Limb (tissue), 2 donors: ENCODE data around the gene SREBF1.

Experiments used
- DNase-seq, 2 donors: peaks; one replicate each; pipeline ENCODE4 v3.0.0-alpha.2; 2016; ENCODE audit errors: extremely low spot score in 2 of 2

Gene SREBF1

DNA sequence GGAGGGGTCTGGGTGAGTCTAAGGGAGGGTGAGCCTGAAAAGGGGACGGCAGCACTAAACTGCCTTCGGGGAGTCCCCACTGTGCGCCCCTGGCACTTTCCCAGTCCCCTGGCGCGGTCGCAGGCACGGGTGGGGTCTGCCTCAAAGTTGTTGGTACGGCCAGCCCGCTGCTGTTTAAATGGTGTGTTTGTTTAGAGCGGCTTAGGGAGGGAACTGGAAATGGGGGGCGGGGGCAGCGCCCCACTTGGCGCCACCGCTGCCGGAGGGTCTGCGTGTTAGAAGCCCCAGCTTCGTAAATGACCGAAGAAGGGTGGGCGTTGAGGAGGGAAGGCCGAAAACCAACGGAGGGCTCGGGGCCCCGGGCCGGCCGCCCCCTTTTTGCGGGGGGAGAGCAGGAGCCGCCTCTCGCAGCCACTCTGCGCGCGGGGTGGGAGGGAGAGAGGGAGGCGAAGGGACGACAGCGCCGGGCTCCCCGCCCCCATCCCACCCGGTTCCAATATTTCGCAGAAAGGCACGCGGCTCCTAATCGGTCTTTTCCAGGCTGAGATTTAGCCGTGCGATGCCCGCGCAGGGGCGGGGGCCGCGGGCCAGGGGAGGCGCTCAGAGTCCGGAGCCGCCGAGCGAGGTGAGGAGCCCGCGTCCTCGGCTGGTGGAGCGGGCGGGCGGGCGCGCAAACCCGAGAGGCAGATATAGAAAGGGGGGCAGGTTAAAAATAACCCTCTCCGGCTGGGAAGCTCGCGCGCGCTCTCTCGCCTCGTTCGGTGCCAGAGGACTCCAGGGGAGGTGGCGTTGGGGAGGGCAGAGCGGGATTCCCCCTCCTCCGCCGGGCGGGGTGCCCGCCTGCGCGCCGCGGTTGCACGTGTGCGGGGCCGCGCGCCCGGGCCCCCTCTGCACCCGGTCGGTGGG is 54.9 kb downstream of the SREBF1 start:
- DNase-seq, result peak; percentile 73 to 88

DNA sequence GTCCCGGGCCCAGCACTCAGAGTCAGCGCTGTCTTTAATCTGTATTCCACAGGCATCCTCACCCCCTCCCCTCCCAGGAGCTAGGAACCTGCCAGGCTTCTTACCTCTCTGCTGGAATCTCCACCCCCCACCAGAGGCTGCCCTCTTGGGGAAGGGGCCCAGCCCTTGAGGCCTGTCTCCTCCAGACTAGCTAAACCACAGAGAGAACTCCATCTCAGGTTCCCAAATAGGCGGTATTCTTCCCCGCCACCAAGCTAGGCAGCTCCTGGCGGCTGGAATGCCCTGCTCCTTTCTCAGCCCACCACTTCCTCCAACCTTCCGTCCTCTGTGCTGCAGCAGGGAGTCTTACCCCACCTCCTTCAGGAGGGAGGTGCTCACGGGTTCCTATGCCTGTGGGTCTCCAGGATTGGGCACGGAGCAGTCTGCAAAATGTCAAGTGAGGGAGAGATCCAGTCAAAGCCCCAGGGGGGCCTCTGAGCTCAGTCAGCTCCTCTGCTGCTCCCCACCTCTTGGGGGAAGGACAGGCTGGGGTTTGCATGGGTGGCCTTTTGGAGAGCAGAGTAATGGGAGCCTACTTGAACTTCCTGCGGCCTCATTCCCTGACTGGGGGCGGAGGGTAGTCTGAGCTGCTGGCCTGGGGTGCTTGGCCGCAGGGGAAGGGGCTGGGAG is 55.7 kb downstream of the SREBF1 start:
- DNase-seq, result peak; percentile 62 to 67

DNA sequence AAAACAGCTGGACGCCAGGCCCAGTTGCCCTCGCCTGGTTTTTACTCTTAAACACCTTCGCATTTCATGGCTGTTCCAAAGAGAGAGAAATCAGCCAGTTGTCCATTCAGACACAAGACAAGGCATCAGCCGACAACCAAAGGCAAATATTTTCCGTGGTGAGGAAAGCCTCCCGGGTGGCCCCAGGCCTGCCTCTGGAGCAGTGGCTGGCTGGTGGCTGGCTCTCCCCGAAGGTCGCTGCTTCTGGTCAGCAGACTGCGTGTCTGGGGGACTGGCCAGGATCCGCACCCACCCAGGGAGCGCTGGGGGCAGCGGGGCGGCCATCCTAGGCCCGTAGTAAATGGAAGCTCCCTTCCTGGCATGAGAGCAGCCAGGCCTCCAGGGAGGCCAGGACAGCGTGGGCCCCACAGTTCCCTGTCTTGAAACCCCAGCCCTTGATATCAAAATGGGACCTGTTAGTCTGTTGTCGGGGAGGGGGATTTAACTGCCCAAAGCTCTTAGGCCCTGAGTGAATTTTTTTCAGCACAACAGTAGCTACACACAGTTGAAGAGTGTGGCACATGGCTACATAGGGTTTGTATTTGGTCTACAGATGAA is 57.7 kb downstream of the SREBF1 start:
- no peak for DNase-seq

- peak; percentile 88 to 97 for DNase-seq
Measured at GRCh38 chr17:17778308-17779014, 58.3 kb downstream of the SREBF1 start.

DNA sequence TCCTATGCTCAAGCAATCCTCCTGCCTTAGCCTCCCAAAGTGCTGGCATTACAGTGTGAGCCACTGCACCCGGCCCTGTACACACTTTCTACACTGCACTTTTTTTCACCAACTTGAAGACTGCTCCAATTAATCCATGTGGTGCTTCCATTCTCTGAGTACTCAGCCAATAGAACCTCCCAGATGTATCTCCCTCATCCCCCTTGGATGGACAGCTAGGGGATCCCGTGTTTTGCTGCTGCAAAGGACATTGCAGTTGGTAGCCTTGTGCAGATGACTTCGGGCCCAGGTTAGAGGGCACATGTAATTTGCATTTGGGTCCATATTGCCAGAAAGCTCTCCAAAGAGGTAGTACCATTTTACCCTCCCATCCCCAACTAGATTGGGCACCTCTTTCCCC is 59.9 kb downstream of the SREBF1 start:
- DNase-seq, result no peak

DNA sequence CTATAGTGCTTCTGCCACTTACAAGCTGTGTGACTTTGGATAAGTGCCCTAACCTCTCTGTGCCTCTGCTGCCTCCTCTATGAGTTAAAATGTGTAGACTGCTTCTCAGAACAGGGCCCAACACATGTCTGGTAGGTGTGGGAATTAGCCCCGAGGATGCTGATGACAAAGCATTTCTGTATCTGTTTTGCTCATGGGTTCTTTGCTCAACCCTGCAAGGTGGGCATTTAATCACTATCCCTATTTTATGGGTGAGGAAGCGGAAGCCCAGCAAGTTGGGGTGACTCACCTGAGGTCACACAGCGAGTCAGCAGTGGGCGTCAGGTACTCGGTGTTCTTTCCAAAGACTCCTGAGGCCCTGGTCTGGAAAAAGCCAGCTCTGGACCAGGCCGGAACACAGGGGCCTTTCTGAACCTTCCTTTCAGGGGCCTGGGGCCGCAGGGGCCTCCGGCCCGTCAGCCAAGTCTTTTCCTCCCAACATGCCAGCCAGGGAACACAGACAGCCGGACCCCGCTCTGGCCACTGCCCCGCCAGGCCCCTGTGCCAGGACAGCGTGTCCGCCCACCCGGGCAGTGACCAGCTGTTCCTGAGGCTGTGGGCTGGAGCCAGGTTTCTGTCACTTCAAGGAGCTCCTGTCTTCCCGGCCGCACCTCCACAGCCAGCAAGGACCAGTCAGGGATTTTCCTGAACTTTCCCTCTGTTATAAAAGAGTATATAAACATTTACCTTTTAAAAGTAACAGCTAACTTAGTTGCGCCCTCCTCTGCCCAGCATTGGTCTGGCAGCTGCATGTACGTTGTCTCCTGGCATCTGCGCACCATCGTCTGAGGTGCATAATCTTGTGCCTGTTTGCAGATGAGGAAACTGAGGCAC is 62.5 kb downstream of the SREBF1 start:
- no peak for DNase-seq

DNA sequence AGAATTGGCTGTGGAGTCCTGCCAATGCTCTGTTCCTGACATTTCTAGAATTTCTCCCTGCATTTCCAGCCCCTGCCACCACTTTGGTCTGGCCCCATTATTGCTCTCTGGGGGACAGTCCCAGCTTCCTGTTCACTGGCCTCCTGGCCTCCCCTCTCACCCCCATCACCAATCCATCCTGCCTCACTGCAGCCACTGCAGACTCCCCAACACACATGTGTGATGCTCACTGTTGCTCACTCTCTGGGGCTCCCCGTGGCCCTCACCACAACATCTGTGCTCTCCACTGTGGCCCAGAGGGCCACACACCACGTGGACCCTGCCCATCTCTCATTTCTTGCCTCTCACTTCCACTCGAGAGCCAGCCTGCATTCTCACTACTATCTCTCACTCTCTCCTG is 64.6 kb downstream of the SREBF1 start:
- no peak for DNase-seq

DNA sequence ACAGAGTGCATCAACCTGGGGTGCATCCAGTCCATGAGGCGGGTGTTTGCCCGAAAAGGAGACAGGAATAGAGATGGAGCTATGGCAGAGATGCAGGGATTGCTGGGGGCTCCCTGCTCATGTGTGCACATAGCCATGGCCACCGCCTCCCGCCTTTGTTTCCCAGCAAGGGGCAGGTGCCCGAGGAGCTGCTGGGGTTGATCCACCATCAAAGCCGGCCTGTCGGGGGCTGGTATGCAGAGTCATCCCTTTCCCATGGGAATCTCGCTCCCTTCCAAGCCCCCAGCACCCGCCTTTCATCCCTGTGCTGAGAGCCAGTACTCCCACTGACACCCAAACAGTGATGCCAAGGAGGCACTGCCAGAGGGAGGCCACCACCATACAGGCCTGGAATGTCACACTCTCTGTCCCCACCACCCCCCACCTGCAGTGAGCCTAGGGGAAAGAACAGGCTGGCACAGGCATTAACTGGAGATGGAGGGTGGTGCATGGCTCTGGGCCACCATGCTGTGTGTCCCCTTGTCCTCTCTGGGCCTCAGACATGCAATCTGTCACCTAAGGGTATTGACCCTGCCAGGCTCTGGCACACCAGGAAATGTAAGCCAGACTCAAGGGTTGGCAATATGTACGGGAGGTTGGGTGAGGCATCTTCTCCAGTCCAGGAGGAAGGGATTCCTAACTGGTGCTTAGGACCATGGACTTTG is 65.1 kb downstream of the SREBF1 start:
- DNase-seq, result no peak

DNA sequence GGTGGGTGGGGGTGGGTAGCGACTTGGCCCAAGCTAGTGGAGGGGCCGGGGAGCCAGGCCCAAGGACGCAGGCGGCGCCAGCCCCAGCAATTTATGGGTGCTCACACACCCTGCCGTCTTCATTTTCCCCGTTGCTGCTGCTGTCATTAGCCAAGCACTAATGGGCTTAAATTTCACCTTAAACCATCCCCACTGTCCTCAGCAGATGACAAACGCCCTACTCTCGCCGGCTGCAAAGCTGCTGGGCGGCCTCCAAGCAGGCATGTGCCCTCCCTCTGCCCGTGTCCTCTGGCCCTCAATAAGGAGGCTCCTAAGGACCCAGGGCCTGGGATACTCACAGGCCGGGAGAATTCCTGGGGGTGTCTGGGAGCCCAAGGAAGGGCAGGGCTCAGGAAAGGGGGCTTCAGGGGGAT is 66.1 kb downstream of the SREBF1 start:
- no peak for DNase-seq

DNA sequence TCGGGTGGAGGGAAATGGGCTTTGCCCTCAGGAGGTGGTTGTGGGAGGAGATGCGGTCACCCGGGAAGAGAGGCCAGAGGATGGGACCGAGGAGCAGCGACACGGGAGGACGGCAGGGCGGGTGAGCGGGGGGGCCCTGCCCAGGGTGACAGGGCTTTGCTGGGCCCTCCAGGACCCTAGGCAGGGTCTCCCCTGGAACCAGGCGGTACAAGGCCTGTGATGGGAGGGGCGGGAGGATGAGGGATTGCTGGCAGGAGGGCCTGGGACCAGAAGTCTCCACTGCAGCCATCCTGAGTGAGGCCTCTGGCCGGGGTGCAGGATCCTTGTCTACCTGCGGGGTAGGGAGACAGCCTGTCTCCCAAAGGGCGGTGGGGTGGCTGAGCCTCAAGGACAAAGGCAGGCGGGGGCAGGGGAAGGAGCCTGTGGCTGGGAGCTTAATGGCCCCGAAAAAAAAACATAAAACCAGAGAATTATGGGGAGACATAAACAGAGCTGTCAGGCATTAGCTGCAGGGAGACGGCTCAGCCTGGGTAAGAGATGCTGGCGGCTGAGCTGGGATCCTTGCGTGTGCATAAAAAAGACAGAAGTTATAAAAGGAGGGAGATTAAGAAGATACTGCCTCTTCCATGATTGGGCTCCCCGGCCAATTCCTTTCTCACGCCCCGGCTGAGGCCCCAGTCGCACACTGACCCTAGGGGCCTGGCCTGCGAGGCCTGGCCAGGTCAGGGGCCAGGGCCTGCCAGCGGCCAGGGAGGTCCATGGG is 66.7 kb downstream of the SREBF1 start:
- no peak for DNase-seq

GRCh38 chr17:17768424-17769088 is 68.2 kb downstream of the SREBF1 start:
- DNase-seq, result no peak

DNA sequence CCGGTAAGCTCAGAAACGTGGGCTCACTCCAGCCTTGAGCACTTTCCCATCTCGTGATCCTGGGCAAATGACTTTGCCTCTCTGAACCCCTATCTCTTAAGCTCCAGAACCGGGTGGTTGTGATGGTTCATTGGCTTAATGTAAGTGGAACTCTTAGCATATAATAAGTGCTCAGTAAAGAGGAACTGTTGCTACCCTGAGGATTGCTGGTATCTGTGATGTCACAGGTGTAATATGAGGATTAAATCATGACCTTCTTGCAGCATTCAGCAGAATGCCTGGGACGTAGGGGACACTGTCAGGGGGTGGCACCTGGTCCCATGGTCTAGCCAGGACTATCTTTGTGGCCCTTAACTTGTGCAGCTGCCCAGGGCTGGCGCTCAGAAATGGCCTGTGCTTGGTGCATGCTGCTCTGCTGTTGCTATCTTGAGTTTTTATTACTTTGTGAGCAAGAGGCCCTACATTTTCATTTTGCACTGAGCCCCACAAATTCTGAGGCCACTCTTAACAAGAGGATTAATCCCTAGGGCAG is 68.8 kb downstream of the SREBF1 start:
- DNase-seq, result no peak

DNA sequence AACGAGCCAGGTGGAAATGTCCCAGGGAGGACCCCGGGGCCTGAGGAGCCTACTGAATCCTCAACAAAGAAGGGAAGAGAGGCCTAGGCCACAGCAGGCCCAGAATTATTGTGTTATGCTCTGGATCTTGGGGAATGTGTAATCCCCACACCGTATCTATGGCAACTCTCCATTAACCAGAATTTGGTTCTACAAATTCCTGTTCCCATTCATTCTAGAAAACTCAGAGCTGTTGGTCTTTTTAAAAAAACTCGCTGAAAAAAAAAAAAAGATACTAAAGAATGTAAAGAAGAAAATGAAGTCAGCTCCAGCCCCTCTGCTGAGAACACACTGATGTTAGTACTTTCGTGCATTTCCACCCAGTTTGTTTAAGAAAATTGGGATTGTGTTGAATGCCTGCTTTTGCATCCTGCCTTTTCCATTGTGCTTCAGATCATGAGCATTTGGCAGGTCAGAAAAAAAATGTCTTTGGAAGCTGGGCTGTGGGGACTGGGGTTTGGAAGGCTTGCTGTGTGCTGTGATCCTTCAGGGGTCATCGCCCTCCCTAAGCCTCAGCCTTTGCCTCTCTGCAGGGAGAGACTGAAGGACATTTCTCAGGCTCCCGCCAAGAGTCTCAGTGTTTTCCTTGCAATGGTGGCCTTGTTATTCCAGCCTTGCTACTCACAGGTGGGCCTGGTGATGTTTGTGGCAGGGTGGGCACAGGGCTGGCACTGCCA is 69.5 kb downstream of the SREBF1 start:
- no peak for DNase-seq

DNA sequence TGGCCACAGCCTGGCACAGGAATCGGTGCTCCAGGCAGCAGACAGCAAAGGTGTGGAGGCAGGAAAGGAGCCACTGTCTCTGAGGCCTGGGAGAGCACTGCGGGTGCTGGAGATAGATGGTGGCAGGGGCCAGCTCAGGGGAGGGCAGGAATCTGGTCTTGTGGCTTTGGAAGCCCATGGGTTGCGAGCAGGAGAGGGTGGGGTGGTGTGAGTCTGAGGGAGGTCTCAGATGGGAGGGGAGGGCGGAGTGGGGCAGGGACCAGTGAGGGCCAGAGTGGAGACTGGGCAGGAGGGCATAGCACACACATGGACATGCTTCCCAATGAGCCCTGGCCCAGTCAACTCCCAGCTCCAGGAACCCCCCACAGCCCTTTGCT is 70.1 kb downstream of the SREBF1 start:
- DNase-seq, result no peak

DNA sequence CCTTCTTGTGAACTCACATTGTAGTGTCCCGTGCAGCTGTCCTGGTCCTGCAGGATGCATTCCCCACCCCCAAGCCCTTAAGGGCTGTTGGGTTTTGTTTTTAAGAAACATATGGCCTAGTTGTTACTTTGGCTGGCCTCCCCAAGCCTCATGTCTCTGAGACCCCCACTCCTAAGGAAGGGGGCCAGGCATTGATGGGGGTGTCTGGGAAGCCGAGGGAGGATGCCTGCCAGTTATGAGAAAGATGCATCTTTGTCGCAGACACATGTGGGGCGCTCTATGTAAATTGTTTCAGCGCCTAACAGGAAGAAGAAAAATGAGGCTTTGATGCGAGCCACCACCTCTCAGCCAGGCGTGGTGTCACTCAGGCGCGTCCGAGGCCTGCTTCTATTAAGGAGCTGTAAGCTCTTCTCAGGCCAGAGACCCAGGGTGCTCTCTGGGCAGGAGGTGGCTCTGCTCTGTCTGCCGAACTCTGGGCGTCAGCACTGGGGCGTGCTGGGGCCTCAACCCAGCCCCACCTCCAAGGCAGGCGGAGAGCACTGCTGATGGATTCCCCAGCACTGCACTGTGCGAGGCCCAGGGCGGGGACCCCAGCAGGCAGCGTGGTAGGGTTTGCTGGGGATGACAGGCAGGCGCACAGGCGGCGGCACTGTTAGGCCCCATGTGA is 70.6 kb downstream of the SREBF1 start:
- DNase-seq, result no peak

DNA sequence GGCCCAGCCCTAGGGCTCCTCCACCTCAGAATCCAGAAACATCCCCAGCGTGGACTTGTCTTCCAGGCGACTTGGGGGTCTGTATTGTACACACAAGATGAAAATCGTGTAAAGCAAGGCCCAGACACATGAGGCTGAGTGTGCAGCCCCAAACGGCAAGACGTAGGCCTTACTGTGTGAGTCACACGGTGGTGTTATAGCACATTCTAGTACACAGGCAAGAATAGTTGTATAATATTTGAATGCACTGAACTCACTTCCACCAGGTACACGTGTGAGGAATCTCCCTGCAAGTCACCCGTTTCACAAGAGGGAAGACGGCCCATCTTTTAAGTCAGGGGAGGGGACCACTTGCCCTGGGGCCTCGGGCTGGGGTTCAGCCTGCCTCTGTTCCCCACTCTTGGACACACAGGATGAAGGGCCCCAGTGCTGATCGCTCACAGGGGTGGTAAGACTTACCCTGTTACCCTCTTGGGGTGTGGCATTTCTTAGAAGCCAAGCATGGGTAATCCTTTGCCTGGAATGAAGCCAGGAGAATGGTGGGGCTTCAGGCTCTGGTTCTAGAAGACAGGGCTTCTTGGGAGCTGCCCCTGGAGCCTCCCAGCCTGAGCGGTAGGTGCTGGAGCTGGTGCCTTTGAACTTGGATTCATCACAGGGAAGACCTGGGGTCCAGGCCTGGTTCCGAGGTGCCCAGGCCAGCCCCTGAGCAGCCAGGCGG is 71.3 kb downstream of the SREBF1 start:
- DNase-seq, result no peak

- DNase-seq, result no peak
Measured at GRCh38 chr17:17763734-17764133, 73.1 kb downstream of the SREBF1 start.
